WERI-Rb-1 (cell line): Measurements from ENCODE around the gene BACE2.

Experiments used
- DNase-seq: peaks from one replicate; pipeline ENCODE4 v3.0.0-alpha.2; 2020
- H3K27ac ChIP-seq: fragments of 250-450 bp; sonication (Bioruptor Pico); 2 replicates; pipeline ENCODE4 v1.5.1; 2020; ENCODE audit warnings: mild to moderate bottlenecking, moderate library complexity
- H3K27me3 ChIP-seq: fragments of 250-450 bp; sonication (Bioruptor Pico); 2 replicates; pipeline ENCODE4 v1.5.1; 2021; ENCODE audit warnings: mild to moderate bottlenecking, low read depth, moderate library complexity; ENCODE audit not compliant: insufficient read depth, severe bottlenecking
- H3K36me3 ChIP-seq: fragments of 250-450 bp; sonication (Bioruptor Pico); 2 replicates; pipeline ENCODE4 v1.5.1; 2020; ENCODE audit warnings: mild to moderate bottlenecking, moderate library complexity
- H3K4me3 ChIP-seq: 2 replicates; pipeline ENCODE4 v1.5.1; 2011; ENCODE audit warnings: low read depth, mild to moderate bottlenecking, control low read depth, low read length
- H3K9me3 ChIP-seq: fragments of 250-450 bp; sonication (Bioruptor Pico); 2 replicates; pipeline ENCODE4 v1.5.1; 2021; ENCODE audit warnings: mild to moderate bottlenecking, moderate library complexity; ENCODE audit not compliant: severe bottlenecking
- TF ChIP-seq, protein P1 (sequence below): IDR thresholded peaks from 2 replicates; pipeline ENCODE4 v1.5.1; 2011; ENCODE audit warnings: low read depth, mild to moderate bottlenecking, control low read depth, inconsistent platforms, low read length

Gene BACE2

GRCh38 chr21:41137889-41138288 is 30.1 kb upstream of the BACE2 start:
- DNase-seq = no peak
- TF ChIP-seq, protein P1, sequence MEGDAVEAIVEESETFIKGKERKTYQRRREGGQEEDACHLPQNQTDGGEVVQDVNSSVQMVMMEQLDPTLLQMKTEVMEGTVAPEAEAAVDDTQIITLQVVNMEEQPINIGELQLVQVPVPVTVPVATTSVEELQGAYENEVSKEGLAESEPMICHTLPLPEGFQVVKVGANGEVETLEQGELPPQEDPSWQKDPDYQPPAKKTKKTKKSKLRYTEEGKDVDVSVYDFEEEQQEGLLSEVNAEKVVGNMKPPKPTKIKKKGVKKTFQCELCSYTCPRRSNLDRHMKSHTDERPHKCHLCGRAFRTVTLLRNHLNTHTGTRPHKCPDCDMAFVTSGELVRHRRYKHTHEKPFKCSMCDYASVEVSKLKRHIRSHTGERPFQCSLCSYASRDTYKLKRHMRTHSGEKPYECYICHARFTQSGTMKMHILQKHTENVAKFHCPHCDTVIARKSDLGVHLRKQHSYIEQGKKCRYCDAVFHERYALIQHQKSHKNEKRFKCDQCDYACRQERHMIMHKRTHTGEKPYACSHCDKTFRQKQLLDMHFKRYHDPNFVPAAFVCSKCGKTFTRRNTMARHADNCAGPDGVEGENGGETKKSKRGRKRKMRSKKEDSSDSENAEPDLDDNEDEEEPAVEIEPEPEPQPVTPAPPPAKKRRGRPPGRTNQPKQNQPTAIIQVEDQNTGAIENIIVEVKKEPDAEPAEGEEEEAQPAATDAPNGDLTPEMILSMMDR = no peak
- Histone ChIP-seq H3K4me3 (no peak overlapping the region), H3K36me3 (no peaks in the 10 kb centered on the region), H3K27ac (no peak overlapping the region), H3K27me3 (no peaks in the 10 kb centered on the region), H3K9me3 (no peaks in the 10 kb centered on the region)

GRCh38 chr21:41138711-41139110 is 29.2 kb upstream of the BACE2 start:
- Histone ChIP-seq H3K27me3 (no peaks in the 10 kb centered on the region), H3K4me3 (no peak overlapping the region), H3K9me3 (no peaks in the 10 kb centered on the region), H3K27ac (no peak overlapping the region), H3K36me3 (no peaks in the 10 kb centered on the region)
- TF ChIP-seq, protein P1 = no peak
- DNase-seq = no peak

DNA sequence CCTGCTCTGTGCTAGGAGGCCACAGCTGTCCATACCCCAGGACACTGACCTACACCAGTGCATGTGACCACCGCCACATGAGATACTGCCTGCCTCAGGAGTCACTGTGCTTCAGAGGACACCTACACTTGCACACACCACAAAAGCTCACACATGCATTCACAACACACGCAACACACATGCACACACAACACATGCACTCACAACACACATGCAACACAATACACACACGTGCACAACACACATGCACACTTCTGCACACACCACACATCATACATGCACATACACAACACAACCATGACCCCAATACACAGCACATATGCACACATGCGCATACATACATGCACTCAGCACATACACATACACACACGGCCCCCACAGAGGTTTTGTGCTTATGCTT is 28.7 kb upstream of the BACE2 start:
- Histone ChIP-seq H3K9me3 (no peaks in the 10 kb centered on the region), H3K27ac (no peak overlapping the region), H3K4me3 (no peak overlapping the region), H3K27me3 (no peaks in the 10 kb centered on the region), H3K36me3 (no peaks in the 10 kb centered on the region)
- DNase-seq = no peak
- TF ChIP-seq, protein P1 = no peak

DNA sequence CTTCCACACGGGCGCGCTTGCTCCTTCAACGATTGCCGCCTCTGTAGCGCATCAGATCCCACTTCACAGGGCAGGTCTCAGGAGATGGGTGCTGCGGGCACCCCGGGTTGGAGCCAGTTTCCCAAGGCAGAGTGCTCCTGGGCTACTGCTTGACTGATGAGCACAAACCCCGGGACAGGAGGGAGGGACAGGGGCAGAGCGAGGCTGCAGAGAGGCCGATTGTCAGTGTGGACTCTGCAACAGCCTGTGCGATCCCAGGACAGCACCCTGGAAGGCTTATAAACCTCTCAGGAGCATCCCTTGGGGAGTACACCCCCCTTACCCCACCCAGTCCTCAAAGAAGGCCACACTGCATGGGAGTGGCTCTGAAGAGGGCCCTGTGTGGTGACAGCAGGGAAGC is 28.0 kb upstream of the BACE2 start:
- DNase-seq = no peak
- Histone ChIP-seq H3K36me3 (no peaks in the 10 kb centered on the region), H3K27ac (no peak overlapping the region), H3K9me3 (no peaks in the 10 kb centered on the region), H3K4me3 (no peak overlapping the region), H3K27me3 (no peaks in the 10 kb centered on the region)
- TF ChIP-seq, protein P1 = no peak

GRCh38 chr21:41141031-41141457 is 26.9 kb upstream of the BACE2 start:
- no peak for DNase-seq
- TF ChIP-seq, protein P1 = no peak

GRCh38 chr21:41142051-41142795 is 25.7 kb upstream of the BACE2 start:
- Histone ChIP-seq H3K9me3 (no peaks in the 10 kb centered on the region), H3K4me3 (no peak overlapping the region), H3K36me3 (no peaks in the 10 kb centered on the region), H3K27ac (no peak overlapping the region), H3K27me3 (no peaks in the 10 kb centered on the region)
- no peak for DNase-seq
- TF ChIP-seq, protein P1 = no peak

More at GRCh38 chr21:41141031-41141457, 26.9 kb upstream of the BACE2 start:
- Histone ChIP-seq H3K27me3 (no peaks in the 10 kb centered on the region), H3K36me3 (no peaks in the 10 kb centered on the region), H3K9me3 (no peaks in the 10 kb centered on the region), H3K27ac (no peak overlapping the region), H3K4me3 (no peak overlapping the region)
